GM12878 (cell line): ENCODE data around the gene CTBP1. TPM values are rescaled to one million over a fixed set of nuclear protein-coding genes. Genes with fewer than 3 reads are reported as not detected.

Source experiments
- ATAC-seq: fragments of 200-7000 bp; cut with Tn5 transposase; 3 replicates; pipeline ENCODE4 v1.9.1; 2020; ENCODE audit warnings: mild to moderate bottlenecking, moderate library complexity
- BruUV-seq: library from RNA; stranded (reverse); fragments of 400-500 nt; replicated peaks from 2 replicates; lab custom pipeline; 2021; lab: Mats Ljungman, UMichigan
- CTCF ChIA-PET: fragments of 300-600 bp; sonication (Branson Sonifier 250); formaldehyde crosslinking; extraction: SDS; loops from one replicate; lab custom pipeline; 2021; ENCODE audit warnings: inconsistent platforms; lab: Yijun Ruan, JAX
- POLR2A ChIA-PET: fragments of 350-600 bp; formaldehyde crosslinking; extraction: SDS; loops from one replicate; lab custom pipeline; 2021; ENCODE audit warnings: inconsistent platforms; lab: Charles Lee
- RAD21 ChIA-PET: fragments of 300-600 bp; sonication (Branson Sonifier 250); formaldehyde crosslinking; loops from one replicate; lab custom pipeline; 2023; ENCODE audit warnings: antibody characterized with exemption; ENCODE audit not compliant: unreplicated experiment; lab: Charles Lee
- SMC1A ChIA-PET: fragments of 300-600 bp; sonication (Branson Sonifier 250); formaldehyde crosslinking; loops from one replicate; lab custom pipeline; 2023; ENCODE audit not compliant: unreplicated experiment, uncharacterized antibody; lab: Charles Lee
- DNase-seq: peaks from one replicate; pipeline ENCODE4 v3.0.0-alpha.2; 2011; ENCODE audit warnings: low read depth, low spot score
- FAIRE-seq: peaks from 3 replicates; lab custom pipeline; 2011; peaks lifted over from hg19 to GRCh38; lab: Jason Lieb, UNC
- H2AFZ ChIP-seq: 2 replicates; pipeline ENCODE4 v1.6.0; 2011; ENCODE audit warnings: low read depth, low read length, control low read depth; ENCODE audit not compliant: control insufficient read depth
- H3K27ac ChIP-seq: 2 replicates; pipeline ENCODE4 v1.5.1; 2011; ENCODE audit warnings: control low read depth; ENCODE audit not compliant: control insufficient read depth, insufficient read depth
- H3K27me3 ChIP-seq, 2 experiments: replicated peaks in 1 of 2; 2 replicates each; pipeline versions ENCODE4 v1.6.0 to v1.6.1; 2011; ENCODE audit warnings: low read length in 1 of 2; ENCODE audit not compliant: control insufficient read depth in 2 of 2, insufficient read depth in 2 of 2
- H3K36me3 ChIP-seq, 2 experiments: 2 replicates each; pipeline ENCODE4 v1.5.1; 2011; ENCODE audit warnings: low read length in 1 of 2; ENCODE audit not compliant: control insufficient read depth in 2 of 2, insufficient read depth in 2 of 2
- H3K4me1 ChIP-seq: 2 replicates; pipeline ENCODE4 v1.6.1; 2011; ENCODE audit warnings: mild to moderate bottlenecking, low read length, moderate library complexity, mixed read lengths; ENCODE audit not compliant: control insufficient read depth, insufficient read depth
- H3K4me2 ChIP-seq: 2 replicates; pipeline ENCODE4 v1.6.0; 2011; ENCODE audit warnings: control low read depth; ENCODE audit not compliant: control insufficient read depth, insufficient read depth
- H3K4me3 ChIP-seq: fragments of 200-600 bp; sonication (generic); 2 replicates; pipeline ENCODE4 v1.5.1; 2016
- H3K79me2 ChIP-seq: 2 replicates; pipeline ENCODE4 v1.6.0; 2011; ENCODE audit warnings: low read length; ENCODE audit not compliant: control insufficient read depth, insufficient read depth
- H3K9ac ChIP-seq: 2 replicates; pipeline ENCODE4 v1.8.0; 2011; ENCODE audit warnings: low read length, control low read depth, mixed read lengths; ENCODE audit not compliant: control insufficient read depth, insufficient read depth
- H3K9me3 ChIP-seq: replicated peaks from 3 replicates; pipeline ENCODE4 v1.5.1; 2011; ENCODE audit warnings: mild to moderate bottlenecking, low read length; ENCODE audit not compliant: control insufficient read depth, insufficient read depth
- H4K20me1 ChIP-seq: 2 replicates; pipeline ENCODE4 v1.6.0; 2011; ENCODE audit not compliant: control insufficient read depth, insufficient read depth
- BRCA1 ChIP-seq: IDR thresholded peaks from 2 replicates; pipeline ENCODE4 v1.6.1; 2011; ENCODE audit warnings: low read depth, low read length, improper control_type of control experiment
- CBX3 ChIP-seq: fragments of 200-600 bp; sonication (generic); IDR thresholded peaks from 2 replicates; pipeline ENCODE4 v1.6.1; 2016; ENCODE audit warnings: low read depth, borderline replicate concordance
- ELK1 ChIP-seq: IDR thresholded peaks from 2 replicates; pipeline ENCODE4 v1.6.1; 2012; ENCODE audit warnings: low read depth, low read length, improper control_type of control experiment
- HDAC2 ChIP-seq: fragments of 200-600 bp; sonication (generic); IDR thresholded peaks from 2 replicates; pipeline ENCODE4 v1.6.1; 2017
- IKZF2 ChIP-seq, 2 experiments: fragments of 450-650 bp; IDR thresholded peaks; 2 replicates each; pipeline ENCODE4 v1.6.1; 2017; ENCODE audit warnings: mild to moderate bottlenecking in 2 of 2, moderate library complexity in 2 of 2
- KDM1A ChIP-seq: fragments of 200-600 bp; sonication (generic); IDR thresholded peaks from 2 replicates; pipeline ENCODE4 v1.6.1; 2016; ENCODE audit warnings: borderline replicate concordance
- SMAD1 ChIP-seq: fragments of 450-650 bp; IDR thresholded peaks from 2 replicates; pipeline ENCODE4 v1.6.1; 2018; ENCODE audit warnings: mild to moderate bottlenecking, low read depth; ENCODE audit not compliant: partially characterized antibody
- SP1 ChIP-seq: IDR thresholded peaks from one replicate; pipeline ENCODE4 v1.6.1; 2011; ENCODE audit warnings: low read depth, low read length
- YY1 ChIP-seq: IDR thresholded peaks from 2 replicates; pipeline ENCODE4 v1.6.1; 2011; ENCODE audit warnings: low read depth, mild to moderate bottlenecking, low read length
- ZBTB4 ChIP-seq: fragments of 450-650 bp; formaldehyde crosslinking; IDR thresholded peaks from 2 replicates; pipeline ENCODE4 v1.4.0; 2022; ENCODE audit warnings: mild to moderate bottlenecking, moderate library complexity
- ZNF24 ChIP-seq: fragments of 450-650 bp; IDR thresholded peaks from 2 replicates; pipeline ENCODE4 v1.6.1; 2017; ENCODE audit warnings: antibody characterized with exemption, mild to moderate bottlenecking
- ZNF274 ChIP-seq: IDR thresholded peaks from one replicate; pipeline ENCODE4 v1.8.0; 2011; ENCODE audit not compliant: insufficient read length, insufficient read depth
- ZSCAN29 ChIP-seq: fragments of 450-650 bp; IDR thresholded peaks from 2 replicates; pipeline ENCODE4 v1.6.1; 2017; ENCODE audit warnings: mild to moderate bottlenecking, moderate library complexity
- WGBS: methylation state at CpG from one replicate; pipeline ENCODE4 v1.1.6; 2016; ENCODE audit warnings: low lambda C conversion rate; ENCODE audit not compliant: insufficient replicate concordance, insufficient coverage; ENCODE audit errors: missing lambda C conversion rate; 5-methylcytosine and 5-hydroxymethylcytosine counted together
- in situ Hi-C: fragments of 300-500 bp; cut with MboI; formaldehyde crosslinking; loops from 9 replicates; pipeline ENCODE4 v1.14.3; 2018; ENCODE audit warnings: mixed read lengths
- intact Hi-C: fragments of 100-400 bp; cut with micrococcal nuclease; formaldehyde crosslinking; loops from one replicate; pipeline ENCODE4 v1.14.2; 2022; ENCODE audit not compliant: unreplicated experiment
- polyA plus RNA-seq, 11 experiments: library from polyadenylated mRNA; depleted of rRNA in 4 of 11; unstranded in 6 of 11; stranded (reverse) in 5 of 11; fragments of >200 nt; fragmentation: Nextera tagmentation in 4 of 11; fragmentation: Illumina TruSeq in 1 of 11; extraction: Ambion mirVana in 4 of 11; extraction: Trizol in 1 of 11; gene quantifications; 1 replicate in 1 of 11; 2 replicates in 10 of 11; pipeline versions ENCODE4 v1.2.1 to v1.2.3, GENCODE V29; 2011 to 2016; ENCODE audit warnings: inconsistent platforms in 2 of 11, missing spikeins in 2 of 11, low read depth in 1 of 11
- total RNA-seq, 4 experiments: library from RNA; depleted of rRNA in 3 of 4; stranded (reverse); fragments of >200 nt in 3 of 4; fragmentation: Illumina TruSeq in 1 of 4; extraction: Trizol in 1 of 4; gene quantifications; 2 replicates each; pipeline versions ENCODE4 v1.2.1 to v1.2.3, GENCODE V29; 2013 to 2021
- TF ChIP-seq, protein P1 (sequence below): IDR thresholded peaks from 2 replicates; pipeline ENCODE4 v1.6.1; 2011; ENCODE audit warnings: low read depth, low read length, improper control_type of control experiment, borderline replicate concordance
- TF ChIP-seq, protein P2 (sequence below): fragments of 450-650 bp; IDR thresholded peaks from 2 replicates; pipeline ENCODE4 v1.6.1; 2017; ENCODE audit warnings: antibody characterized with exemption, mild to moderate bottlenecking, moderate library complexity

CTBP1 gene
- total and polyA plus RNA-seq, 10 of the 15 experiments (the other 5 are each of a cell fraction or from before 2014, with no cell fraction given), result 7.4 to 182 (median 63.1) TPM

GRCh38 chr4:1249731-1250526 lies 999 bp upstream of the CTBP1 start:
- peaks cover 0 to 6% of the 10 kb centered on the region in 2 experiments; a peak in 2 of 4 replicates for H3K36me3 ChIP-seq
- SMC1A ChIA-PET, result interaction anchor here (0.7 to 2.3 kb wide), 6 partner anchors 18 to 119 kb away, joined by 3 to 12 read pairs (median 4); partner anchors contain the start of gene UVSSA
- peaks cover 16% of the 10 kb centered on the region; the same call in 2 of the 3 replicates for H3K9me3 ChIP-seq
- H3K27ac ChIP-seq, result peak overlapping the region; percentile 92
- CTCF ChIA-PET, result interaction anchor here (1.2 to 3.7 kb wide), 4 partner anchors 18 to 119 kb away, joined by 3 to 21 read pairs (median 10); partner anchors contain the start of gene UVSSA
- POLR2A ChIA-PET, result interaction anchor here (0.6 to 6.2 kb wide), 6 partner anchors 16 to 678 kb away, joined by 3 to 42 read pairs (median 6); partner anchors contain the start of genes MAEA and UVSSA
- BruUV-seq, result no TSS peak
- peak; percentile 62 for ATAC-seq
- intact Hi-C loops (loop anchor here (1.0 to 5.0 kb wide), 5 partner anchors 17 to 118 kb away; no protein-coding TSS in a partner anchor), in situ Hi-C loops (loop anchor here (5.0 kb wide), 1 partner anchor 102 kb away; no protein-coding TSS in a partner anchor)
- H3K9ac ChIP-seq, result peak overlapping the region; percentile 89
- peak overlapping the region; percentile 40 for H2AFZ ChIP-seq
- H4K20me1 ChIP-seq, result peaks cover 7% of the 10 kb centered on the region; the same call in 1 of the 2 replicates
- peak; percentile 70 for FAIRE-seq
- H3K27me3 ChIP-seq, result no peaks in the 10 kb centered on the region
- WGBS, result 28% methylated on average over 38 of the region's 39 CpGs
- H3K4me2 ChIP-seq, result peak overlapping the region; percentile 57
- RAD21 ChIA-PET, result interaction anchor here (1.0 to 3.6 kb wide), 8 partner anchors 18 to 113 kb away, joined by 3 to 23 read pairs (median 6); partner anchors contain the start of gene UVSSA
- DNase-seq, result no peak
- H3K4me1 ChIP-seq, result peaks cover 24% of the 10 kb centered on the region
- peak overlapping the region; percentile 83 for H3K4me3 ChIP-seq
- peaks cover 45% of the 10 kb centered on the region for H3K79me2 ChIP-seq
- TF ChIP-seq, protein P1, sequence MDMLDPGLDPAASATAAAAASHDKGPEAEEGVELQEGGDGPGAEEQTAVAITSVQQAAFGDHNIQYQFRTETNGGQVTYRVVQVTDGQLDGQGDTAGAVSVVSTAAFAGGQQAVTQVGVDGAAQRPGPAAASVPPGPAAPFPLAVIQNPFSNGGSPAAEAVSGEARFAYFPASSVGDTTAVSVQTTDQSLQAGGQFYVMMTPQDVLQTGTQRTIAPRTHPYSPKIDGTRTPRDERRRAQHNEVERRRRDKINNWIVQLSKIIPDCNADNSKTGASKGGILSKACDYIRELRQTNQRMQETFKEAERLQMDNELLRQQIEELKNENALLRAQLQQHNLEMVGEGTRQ, result no peak
- TF ChIP-seq CBX3 (no peak), ZNF274 (no peak), KDM1A (no peak), ZSCAN29 (no peak), IKZF2 (IDR thresholded peaks at IDR 0.05) (peak in 1 of 2 experiments; percentile 41; a peak in 1 of 4 replicates), ELK1 (no peak), BRCA1 (no peak), SP1 (no peak), ZBTB4 (CRISPR knock-in tag) (no peak), SMAD1 (no peak), HDAC2 (no peak), ZNF24 (no peak), YY1 (no peak)
- TF ChIP-seq, protein P2, sequence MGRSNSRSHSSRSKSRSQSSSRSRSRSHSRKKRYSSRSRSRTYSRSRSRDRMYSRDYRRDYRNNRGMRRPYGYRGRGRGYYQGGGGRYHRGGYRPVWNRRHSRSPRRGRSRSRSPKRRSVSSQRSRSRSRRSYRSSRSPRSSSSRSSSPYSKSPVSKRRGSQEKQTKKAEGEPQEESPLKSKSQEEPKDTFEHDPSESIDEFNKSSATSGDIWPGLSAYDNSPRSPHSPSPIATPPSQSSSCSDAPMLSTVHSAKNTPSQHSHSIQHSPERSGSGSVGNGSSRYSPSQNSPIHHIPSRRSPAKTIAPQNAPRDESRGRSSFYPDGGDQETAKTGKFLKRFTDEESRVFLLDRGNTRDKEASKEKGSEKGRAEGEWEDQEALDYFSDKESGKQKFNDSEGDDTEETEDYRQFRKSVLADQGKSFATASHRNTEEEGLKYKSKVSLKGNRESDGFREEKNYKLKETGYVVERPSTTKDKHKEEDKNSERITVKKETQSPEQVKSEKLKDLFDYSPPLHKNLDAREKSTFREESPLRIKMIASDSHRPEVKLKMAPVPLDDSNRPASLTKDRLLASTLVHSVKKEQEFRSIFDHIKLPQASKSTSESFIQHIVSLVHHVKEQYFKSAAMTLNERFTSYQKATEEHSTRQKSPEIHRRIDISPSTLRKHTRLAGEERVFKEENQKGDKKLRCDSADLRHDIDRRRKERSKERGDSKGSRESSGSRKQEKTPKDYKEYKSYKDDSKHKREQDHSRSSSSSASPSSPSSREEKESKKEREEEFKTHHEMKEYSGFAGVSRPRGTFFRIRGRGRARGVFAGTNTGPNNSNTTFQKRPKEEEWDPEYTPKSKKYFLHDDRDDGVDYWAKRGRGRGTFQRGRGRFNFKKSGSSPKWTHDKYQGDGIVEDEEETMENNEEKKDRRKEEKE, result peak; percentile 68; the same call in 1 of the 2 replicates
